GM12878 (cell line): Measurements from ENCODE around the gene PSMB4. TPM values are rescaled to one million over a fixed set of nuclear protein-coding genes. Genes with fewer than 3 reads are reported as not detected.

Experiments used
- ASH2L ChIP-seq: fragments of 300-600, 200-600 bp; sonication (generic); IDR thresholded peaks from 2 replicates; pipeline ENCODE4 v1.6.1; 2017; ENCODE audit warnings: low read depth, mild to moderate bottlenecking, borderline replicate concordance
- CHD2 ChIP-seq: IDR thresholded peaks from 2 replicates; pipeline ENCODE4 v1.6.1; 2011; ENCODE audit warnings: low read depth, low read length, improper control_type of control experiment, borderline replicate concordance
- CREM ChIP-seq: IDR thresholded peaks from 2 replicates; pipeline ENCODE4 v1.6.1; 2014; ENCODE audit warnings: antibody characterized with exemption, low read depth
- NBN ChIP-seq: fragments of 450-650 bp; IDR thresholded peaks from 2 replicates; pipeline ENCODE4 v1.6.1; 2016
- NR2F1 ChIP-seq: fragments of 450-650 bp; conservative IDR thresholded peaks from 2 replicates; pipeline ENCODE4 v1.6.1; 2017; ENCODE audit warnings: mild to moderate bottlenecking
- RAD21 ChIP-seq: IDR thresholded peaks from 2 replicates; pipeline ENCODE4 v1.6.1; 2011; ENCODE audit warnings: mild to moderate bottlenecking, low read depth, low read length, moderate library complexity; ENCODE audit not compliant: insufficient read depth
- SIN3A ChIP-seq: IDR thresholded peaks from 2 replicates; pipeline ENCODE4 v1.6.1; 2012; ENCODE audit warnings: low read depth, low read length, improper control_type of control experiment
- SUPT20H ChIP-seq: IDR thresholded peaks from 2 replicates; pipeline ENCODE4 v1.6.1; 2011; ENCODE audit warnings: low read depth, mild to moderate bottlenecking, low read length, moderate library complexity, borderline replicate concordance; ENCODE audit not compliant: control insufficient read depth
- TAF1 ChIP-seq: IDR thresholded peaks from 2 replicates; pipeline ENCODE4 v1.6.1; 2011; ENCODE audit warnings: mild to moderate bottlenecking, low read depth, low read length, borderline replicate concordance
- TBL1XR1 ChIP-seq: IDR thresholded peaks from 2 replicates; pipeline ENCODE4 v1.6.1; 2012; ENCODE audit warnings: low read depth, low read length, improper control_type of control experiment
- polyA plus RNA-seq, 11 experiments: library from polyadenylated mRNA; depleted of rRNA in 4 of 11; unstranded in 6 of 11; stranded (reverse) in 5 of 11; fragments of >200 nt; fragmentation: Nextera tagmentation in 4 of 11; fragmentation: Illumina TruSeq in 1 of 11; extraction: Ambion mirVana in 4 of 11; extraction: Trizol in 1 of 11; gene quantifications; 1 replicate in 1 of 11; 2 replicates in 10 of 11; pipeline versions ENCODE4 v1.2.1 to v1.2.3, GENCODE V29; 2011 to 2016; ENCODE audit warnings: inconsistent platforms in 2 of 11, missing spikeins in 2 of 11, low read depth in 1 of 11
- total RNA-seq, 4 experiments: library from RNA; depleted of rRNA in 3 of 4; stranded (reverse); fragments of >200 nt in 3 of 4; fragmentation: Illumina TruSeq in 1 of 4; extraction: Trizol in 1 of 4; gene quantifications; 2 replicates each; pipeline versions ENCODE4 v1.2.1 to v1.2.3, GENCODE V29; 2013 to 2021
- TF ChIP-seq, protein P1 (sequence below): fragments of 450-650 bp; IDR thresholded peaks from 2 replicates; pipeline ENCODE4 v1.6.1; 2016; ENCODE audit warnings: mild to moderate bottlenecking, moderate library complexity, borderline replicate concordance
- TF ChIP-seq, protein P2 (sequence below): fragments of 450-650 bp; formaldehyde crosslinking; IDR thresholded peaks from 2 replicates; pipeline ENCODE4 v1.4.0; 2022; ENCODE audit warnings: mild to moderate bottlenecking, moderate library complexity
- TF ChIP-seq, protein P3 (sequence below): IDR thresholded peaks from 2 replicates; pipeline ENCODE4 v1.6.1; 2011; ENCODE audit warnings: borderline replicate concordance, low read depth, mild to moderate bottlenecking, moderate library complexity, mixed read lengths, low read length; ENCODE audit not compliant: insufficient read depth; ENCODE audit errors: extremely low read length
- TF ChIP-seq, protein P4 (sequence below): fragments of 450-650 bp; IDR thresholded peaks from 2 replicates; pipeline ENCODE4 v1.6.1; 2017; ENCODE audit warnings: mild to moderate bottlenecking, moderate library complexity

The PSMB4 gene
- total and polyA plus RNA-seq, 10 of the 15 experiments (the other 5 are each of a cell fraction or from before 2014, with no cell fraction given), result 278 to 610 (median 421) TPM

DNA sequence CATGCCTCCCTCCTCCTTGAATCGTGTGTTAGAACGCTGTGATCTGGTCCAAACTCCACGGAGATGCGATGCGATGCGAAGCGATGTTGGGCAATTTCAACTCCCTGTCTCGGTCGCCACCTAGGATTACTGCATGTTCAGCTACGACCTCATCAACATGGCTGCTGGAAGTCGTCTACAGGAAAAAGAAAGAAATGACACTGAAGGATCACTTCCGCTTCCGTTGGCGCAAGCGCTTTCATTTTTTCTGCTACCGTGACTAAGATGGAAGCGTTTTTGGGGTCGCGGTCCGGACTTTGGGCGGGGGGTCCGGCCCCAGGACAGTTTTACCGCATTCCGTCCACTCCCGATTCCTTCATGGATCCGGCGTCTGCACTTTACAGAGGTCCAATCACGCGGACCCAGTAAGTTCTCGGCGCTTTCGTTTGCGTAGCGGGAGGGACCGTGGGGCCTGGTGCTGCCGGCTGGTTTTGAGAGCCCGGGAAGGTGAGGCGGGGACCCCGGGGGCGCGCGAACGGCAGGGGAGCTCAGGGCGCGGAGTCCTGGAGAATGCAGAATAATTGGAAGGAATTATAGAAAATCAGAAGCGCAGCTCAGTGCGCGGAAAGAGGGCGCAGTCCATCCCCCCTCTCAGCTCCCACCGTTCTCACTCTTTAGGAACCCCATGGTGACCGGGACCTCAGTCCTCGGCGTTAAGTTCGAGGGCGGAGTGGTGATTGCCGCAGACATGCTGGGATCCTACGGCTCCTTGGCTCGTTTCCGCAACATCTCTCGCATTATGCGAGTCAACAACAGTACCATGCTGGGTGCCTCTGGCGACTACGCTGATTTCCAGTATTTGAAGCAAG lies at the start of gene PSMB4 (continued):
- TF ChIP-seq, protein P1, sequence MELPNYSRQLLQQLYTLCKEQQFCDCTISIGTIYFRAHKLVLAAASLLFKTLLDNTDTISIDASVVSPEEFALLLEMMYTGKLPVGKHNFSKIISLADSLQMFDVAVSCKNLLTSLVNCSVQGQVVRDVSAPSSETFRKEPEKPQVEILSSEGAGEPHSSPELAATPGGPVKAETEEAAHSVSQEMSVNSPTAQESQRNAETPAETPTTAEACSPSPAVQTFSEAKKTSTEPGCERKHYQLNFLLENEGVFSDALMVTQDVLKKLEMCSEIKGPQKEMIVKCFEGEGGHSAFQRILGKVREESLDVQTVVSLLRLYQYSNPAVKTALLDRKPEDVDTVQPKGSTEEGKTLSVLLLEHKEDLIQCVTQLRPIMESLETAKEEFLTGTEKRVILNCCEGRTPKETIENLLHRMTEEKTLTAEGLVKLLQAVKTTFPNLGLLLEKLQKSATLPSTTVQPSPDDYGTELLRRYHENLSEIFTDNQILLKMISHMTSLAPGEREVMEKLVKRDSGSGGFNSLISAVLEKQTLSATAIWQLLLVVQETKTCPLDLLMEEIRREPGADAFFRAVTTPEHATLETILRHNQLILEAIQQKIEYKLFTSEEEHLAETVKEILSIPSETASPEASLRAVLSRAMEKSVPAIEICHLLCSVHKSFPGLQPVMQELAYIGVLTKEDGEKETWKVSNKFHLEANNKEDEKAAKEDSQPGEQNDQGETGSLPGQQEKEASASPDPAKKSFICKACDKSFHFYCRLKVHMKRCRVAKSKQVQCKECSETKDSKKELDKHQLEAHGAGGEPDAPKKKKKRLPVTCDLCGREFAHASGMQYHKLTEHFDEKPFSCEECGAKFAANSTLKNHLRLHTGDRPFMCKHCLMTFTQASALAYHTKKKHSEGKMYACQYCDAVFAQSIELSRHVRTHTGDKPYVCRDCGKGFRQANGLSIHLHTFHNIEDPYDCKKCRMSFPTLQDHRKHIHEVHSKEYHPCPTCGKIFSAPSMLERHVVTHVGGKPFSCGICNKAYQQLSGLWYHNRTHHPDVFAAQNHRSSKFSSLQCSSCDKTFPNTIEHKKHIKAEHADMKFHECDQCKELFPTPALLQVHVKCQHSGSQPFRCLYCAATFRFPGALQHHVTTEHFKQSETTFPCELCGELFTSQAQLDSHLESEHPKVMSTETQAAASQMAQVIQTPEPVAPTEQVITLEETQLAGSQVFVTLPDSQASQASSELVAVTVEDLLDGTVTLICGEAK, result peak; percentile 96
- TF ChIP-seq NBN, result peak; percentile 89
- TF ChIP-seq TBL1XR1, result peak; percentile 68; the same call in 1 of the 2 replicates
- TF ChIP-seq, protein P2, sequence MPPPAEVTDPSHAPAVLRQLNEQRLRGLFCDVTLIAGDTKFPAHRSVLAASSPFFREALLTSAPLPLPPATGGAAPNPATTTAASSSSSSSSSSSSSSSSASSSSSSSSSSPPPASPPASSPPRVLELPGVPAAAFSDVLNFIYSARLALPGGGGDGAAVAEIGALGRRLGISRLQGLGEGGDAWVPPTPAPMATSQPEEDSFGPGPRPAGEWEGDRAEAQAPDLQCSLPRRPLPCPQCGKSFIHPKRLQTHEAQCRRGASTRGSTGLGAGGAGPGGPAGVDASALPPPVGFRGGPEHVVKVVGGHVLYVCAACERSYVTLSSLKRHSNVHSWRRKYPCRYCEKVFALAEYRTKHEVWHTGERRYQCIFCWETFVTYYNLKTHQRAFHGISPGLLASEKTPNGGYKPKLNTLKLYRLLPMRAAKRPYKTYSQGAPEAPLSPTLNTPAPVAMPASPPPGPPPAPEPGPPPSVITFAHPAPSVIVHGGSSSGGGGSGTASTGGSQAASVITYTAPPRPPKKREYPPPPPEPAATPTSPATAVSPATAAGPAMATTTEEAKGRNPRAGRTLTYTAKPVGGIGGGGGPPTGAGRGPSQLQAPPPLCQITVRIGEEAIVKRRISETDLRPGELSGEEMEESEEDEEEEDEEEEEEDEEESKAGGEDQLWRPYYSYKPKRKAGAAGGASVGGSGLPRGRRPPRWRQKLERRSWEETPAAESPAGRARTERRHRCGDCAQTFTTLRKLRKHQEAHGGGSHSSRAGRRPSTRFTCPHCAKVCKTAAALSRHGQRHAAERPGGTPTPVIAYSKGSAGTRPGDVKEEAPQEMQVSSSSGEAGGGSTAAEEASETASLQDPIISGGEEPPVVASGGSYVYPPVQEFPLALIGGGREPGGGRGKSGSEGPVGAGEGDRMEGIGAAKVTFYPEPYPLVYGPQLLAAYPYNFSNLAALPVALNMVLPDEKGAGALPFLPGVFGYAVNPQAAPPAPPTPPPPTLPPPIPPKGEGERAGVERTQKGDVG, result no peak
- TF ChIP-seq CHD2, result peak; percentile 55; the same call in 1 of the 2 replicates
- TF ChIP-seq, protein P3, sequence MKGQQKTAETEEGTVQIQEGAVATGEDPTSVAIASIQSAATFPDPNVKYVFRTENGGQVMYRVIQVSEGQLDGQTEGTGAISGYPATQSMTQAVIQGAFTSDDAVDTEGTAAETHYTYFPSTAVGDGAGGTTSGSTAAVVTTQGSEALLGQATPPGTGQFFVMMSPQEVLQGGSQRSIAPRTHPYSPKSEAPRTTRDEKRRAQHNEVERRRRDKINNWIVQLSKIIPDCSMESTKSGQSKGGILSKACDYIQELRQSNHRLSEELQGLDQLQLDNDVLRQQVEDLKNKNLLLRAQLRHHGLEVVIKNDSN, result no peak
- TF ChIP-seq, protein P4, sequence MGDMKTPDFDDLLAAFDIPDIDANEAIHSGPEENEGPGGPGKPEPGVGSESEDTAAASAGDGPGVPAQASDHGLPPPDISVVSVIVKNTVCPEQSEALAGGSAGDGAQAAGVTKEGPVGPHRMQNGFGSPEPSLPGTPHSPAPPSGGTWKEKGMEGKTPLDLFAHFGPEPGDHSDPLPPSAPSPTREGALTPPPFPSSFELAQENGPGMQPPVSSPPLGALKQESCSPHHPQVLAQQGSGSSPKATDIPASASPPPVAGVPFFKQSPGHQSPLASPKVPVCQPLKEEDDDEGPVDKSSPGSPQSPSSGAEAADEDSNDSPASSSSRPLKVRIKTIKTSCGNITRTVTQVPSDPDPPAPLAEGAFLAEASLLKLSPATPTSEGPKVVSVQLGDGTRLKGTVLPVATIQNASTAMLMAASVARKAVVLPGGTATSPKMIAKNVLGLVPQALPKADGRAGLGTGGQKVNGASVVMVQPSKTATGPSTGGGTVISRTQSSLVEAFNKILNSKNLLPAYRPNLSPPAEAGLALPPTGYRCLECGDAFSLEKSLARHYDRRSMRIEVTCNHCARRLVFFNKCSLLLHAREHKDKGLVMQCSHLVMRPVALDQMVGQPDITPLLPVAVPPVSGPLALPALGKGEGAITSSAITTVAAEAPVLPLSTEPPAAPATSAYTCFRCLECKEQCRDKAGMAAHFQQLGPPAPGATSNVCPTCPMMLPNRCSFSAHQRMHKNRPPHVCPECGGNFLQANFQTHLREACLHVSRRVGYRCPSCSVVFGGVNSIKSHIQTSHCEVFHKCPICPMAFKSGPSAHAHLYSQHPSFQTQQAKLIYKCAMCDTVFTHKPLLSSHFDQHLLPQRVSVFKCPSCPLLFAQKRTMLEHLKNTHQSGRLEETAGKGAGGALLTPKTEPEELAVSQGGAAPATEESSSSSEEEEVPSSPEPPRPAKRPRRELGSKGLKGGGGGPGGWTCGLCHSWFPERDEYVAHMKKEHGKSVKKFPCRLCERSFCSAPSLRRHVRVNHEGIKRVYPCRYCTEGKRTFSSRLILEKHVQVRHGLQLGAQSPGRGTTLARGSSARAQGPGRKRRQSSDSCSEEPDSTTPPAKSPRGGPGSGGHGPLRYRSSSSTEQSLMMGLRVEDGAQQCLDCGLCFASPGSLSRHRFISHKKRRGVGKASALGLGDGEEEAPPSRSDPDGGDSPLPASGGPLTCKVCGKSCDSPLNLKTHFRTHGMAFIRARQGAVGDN, result no peak; the same call in 1 of the 2 replicates
- no peak for TF ChIP-seq ASH2L
- no peak for TF ChIP-seq NR2F1
- no peak for TF ChIP-seq SUPT20H
- peak; percentile 94 for TF ChIP-seq CREM
- peak; percentile 70 for TF ChIP-seq RAD21
- TF ChIP-seq TAF1, result peak; percentile 96
- TF ChIP-seq SIN3A, result no peak
